NT2/D1 (cell line): ENCODE results near the gene ZNF296.

ENCODE experiments used
- YY1 ChIP-seq: IDR thresholded peaks from 2 replicates; pipeline ENCODE4 v1.6.1; 2011; ENCODE audit not compliant: insufficient read length, insufficient read depth
- ZNF274 ChIP-seq: IDR thresholded peaks from 2 replicates; pipeline ENCODE4 v1.6.1; 2011; ENCODE audit warnings: mild to moderate bottlenecking, low read depth, low read length

- TF ChIP-seq YY1, result no peak
- TF ChIP-seq ZNF274, result no peak
Observed at GRCh38 chr19:45076029-45076850, at the start of gene ZNF296.
